HEK293 (cell line): ENCODE measurements around the gene ATOSA.

ENCODE experiments used
- CTCF ChIA-PET: fragments of 350-600 bp; formaldehyde crosslinking; extraction: SDS; loops from one replicate; lab custom pipeline; 2021; ENCODE audit warnings: antibody characterized with exemption; lab: Yijun Ruan, JAX
- POLR2A ChIA-PET: fragments of 300-600 bp; formaldehyde crosslinking; extraction: SDS; loops from one replicate; lab custom pipeline; 2020; ENCODE audit warnings: antibody characterized with exemption, inconsistent platforms; lab: Yijun Ruan, JAX
- H3K27ac ChIP-seq: fragments of 200-500 bp; sonication (Bioruptor generic); 2 replicates; pipeline ENCODE4 v1.5.1; 2014; ENCODE audit warnings: low read depth, low read length, control low read depth, inconsistent platforms; ENCODE audit errors: extremely low read depth
- H3K36me3 ChIP-seq, 2 experiments: fragments of 200-500 bp in 1 of 2; sonication (Bioruptor generic) in 1 of 2; 1 replicate in 1 of 2; 2 replicates in 1 of 2; pipeline ENCODE4 v1.5.1; 2014 to 2017; ENCODE audit warnings: inconsistent platforms in 2 of 2, low read length in 2 of 2; ENCODE audit not compliant: control insufficient read depth in 2 of 2, insufficient read depth in 1 of 2
- H3K4me1 ChIP-seq: fragments of 200-500 bp; sonication (Bioruptor generic); 2 replicates; pipeline ENCODE4 v1.5.1; 2014; ENCODE audit warnings: mild to moderate bottlenecking, low read length, inconsistent platforms; ENCODE audit not compliant: control insufficient read depth, insufficient read depth
- H3K4me3 ChIP-seq: 2 replicates; pipeline ENCODE4 v1.5.1; 2011; ENCODE audit warnings: low read depth, mild to moderate bottlenecking, control low read depth, low read length, moderate library complexity
- H3K9me3 ChIP-seq: fragments of 200-500 bp; sonication (Bioruptor generic); 2 replicates; pipeline ENCODE4 v1.5.1; 2014; ENCODE audit warnings: low read depth, low read length, inconsistent platforms; ENCODE audit not compliant: control insufficient read depth, insufficient read depth
- KLF10 ChIP-seq: fragments of 450-650 bp; IDR thresholded peaks from 2 replicates; pipeline ENCODE4 v1.5.1; 2018; ENCODE audit warnings: missing biosample characterization, mild to moderate bottlenecking, missing genetic modification characterization
- REST ChIP-seq: fragments of 450-650 bp; formaldehyde crosslinking; IDR thresholded peaks from 2 replicates; pipeline ENCODE4 v1.5.1; 2016; ENCODE audit warnings: missing biosample characterization, missing genetic modification characterization
- SP2 ChIP-seq: fragments of 450-650 bp; formaldehyde crosslinking; IDR thresholded peaks from 2 replicates; pipeline ENCODE4 v1.5.1; 2016; ENCODE audit warnings: missing biosample characterization, missing genetic modification characterization
- SP3 ChIP-seq: fragments of 450-650 bp; formaldehyde crosslinking; IDR thresholded peaks from 2 replicates; pipeline ENCODE4 v1.5.1; 2016; ENCODE audit warnings: missing biosample characterization, missing genetic modification characterization
- ZBTB1 ChIP-seq: fragments of 450-650 bp; formaldehyde crosslinking; IDR thresholded peaks from 2 replicates; pipeline ENCODE4 v1.5.1; 2016; ENCODE audit warnings: missing biosample characterization, missing genetic modification characterization
- ZBTB11 ChIP-seq: fragments of 450-650 bp; formaldehyde crosslinking; conservative IDR thresholded peaks from 2 replicates; pipeline ENCODE4 v1.5.1; 2016; ENCODE audit warnings: low read depth, missing biosample characterization, missing genetic modification characterization
- ZBTB8A ChIP-seq: fragments of 450-650 bp; formaldehyde crosslinking; IDR thresholded peaks from 2 replicates; pipeline ENCODE4 v1.5.1; 2016; ENCODE audit warnings: missing biosample characterization, missing genetic modification characterization
- ZNF19 ChIP-seq: fragments of 450-650 bp; formaldehyde crosslinking; IDR thresholded peaks from 2 replicates; pipeline ENCODE4; 2016; ENCODE audit warnings: missing biosample characterization, missing genetic modification characterization, low read depth
- ZNF211 ChIP-seq: fragments of 450-650 bp; formaldehyde crosslinking; IDR thresholded peaks from 2 replicates; pipeline ENCODE4 v1.5.1; 2016; ENCODE audit warnings: low read depth, missing biosample characterization, missing genetic modification characterization
- ZNF394 ChIP-seq: fragments of 450-650 bp; formaldehyde crosslinking; IDR thresholded peaks from 2 replicates; pipeline ENCODE4 v1.5.1; 2016; ENCODE audit warnings: missing biosample characterization, missing genetic modification characterization, mild to moderate bottlenecking, moderate library complexity, borderline replicate concordance
- ZNF561 ChIP-seq: fragments of 450-650 bp; IDR thresholded peaks from 2 replicates; pipeline ENCODE4 v1.5.1; 2018; ENCODE audit warnings: missing biosample characterization, missing genetic modification characterization, borderline replicate concordance
- ZNF596 ChIP-seq: fragments of 450-650 bp; IDR thresholded peaks from 2 replicates; pipeline ENCODE4 v1.5.0; 2018; ENCODE audit warnings: missing biosample characterization, mild to moderate bottlenecking, missing genetic modification characterization, moderate library complexity
- ZNF610 ChIP-seq: fragments of 450-650 bp; formaldehyde crosslinking; IDR thresholded peaks from 2 replicates; pipeline ENCODE4 v1.5.1; 2016; ENCODE audit warnings: missing biosample characterization, missing genetic modification characterization, borderline replicate concordance
- ZNF677 ChIP-seq: fragments of 450-650 bp; IDR thresholded peaks from 2 replicates; pipeline ENCODE4 v1.5.0; 2018; ENCODE audit warnings: missing biosample characterization, mild to moderate bottlenecking, missing genetic modification characterization, moderate library complexity
- ZNF701 ChIP-seq: fragments of 450-650 bp; formaldehyde crosslinking; IDR thresholded peaks from 2 replicates; pipeline ENCODE4 v1.5.1; 2016; ENCODE audit warnings: missing biosample characterization, missing genetic modification characterization
- ZSCAN4 ChIP-seq: fragments of 450-650 bp; formaldehyde crosslinking; IDR thresholded peaks from 2 replicates; pipeline ENCODE4 v1.5.1; 2017; ENCODE audit warnings: missing biosample characterization, missing genetic modification characterization
- TF ChIP-seq, protein P1 (sequence below): fragments of 450-650 bp; formaldehyde crosslinking; IDR thresholded peaks from 2 replicates; pipeline ENCODE4 v1.5.1; 2016; ENCODE audit warnings: missing biosample characterization, missing genetic modification characterization
- TF ChIP-seq, protein P2 (sequence below): fragments of 450-650 bp; formaldehyde crosslinking; IDR thresholded peaks from 2 replicates; pipeline ENCODE4 v1.5.1; 2016; ENCODE audit warnings: missing biosample characterization, missing genetic modification characterization, borderline replicate concordance

The ATOSA gene

DNA sequence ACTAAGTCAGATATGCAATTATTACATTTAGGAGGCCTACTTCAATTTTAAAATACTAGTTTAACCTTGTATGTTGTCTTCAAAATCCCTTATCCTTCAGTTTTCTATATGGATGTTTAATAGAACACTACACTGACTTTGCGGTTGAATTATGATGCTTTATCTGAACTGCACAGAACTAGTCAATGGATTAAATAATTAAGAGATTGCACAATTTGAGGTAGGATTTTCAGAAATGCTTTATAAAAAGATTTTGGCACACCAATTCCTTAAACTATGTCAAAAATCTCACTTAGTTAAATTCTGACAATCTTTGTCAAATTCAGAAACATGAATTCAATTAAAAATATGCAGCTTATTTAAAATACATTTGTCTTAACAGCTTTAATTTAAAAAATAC lies 28.1 kb downstream of the ATOSA start:
- TF ChIP-seq ZNF211 (tag by site-specific recombination): no peak
- TF ChIP-seq ZBTB8A: no peak
- TF ChIP-seq, protein P1, sequence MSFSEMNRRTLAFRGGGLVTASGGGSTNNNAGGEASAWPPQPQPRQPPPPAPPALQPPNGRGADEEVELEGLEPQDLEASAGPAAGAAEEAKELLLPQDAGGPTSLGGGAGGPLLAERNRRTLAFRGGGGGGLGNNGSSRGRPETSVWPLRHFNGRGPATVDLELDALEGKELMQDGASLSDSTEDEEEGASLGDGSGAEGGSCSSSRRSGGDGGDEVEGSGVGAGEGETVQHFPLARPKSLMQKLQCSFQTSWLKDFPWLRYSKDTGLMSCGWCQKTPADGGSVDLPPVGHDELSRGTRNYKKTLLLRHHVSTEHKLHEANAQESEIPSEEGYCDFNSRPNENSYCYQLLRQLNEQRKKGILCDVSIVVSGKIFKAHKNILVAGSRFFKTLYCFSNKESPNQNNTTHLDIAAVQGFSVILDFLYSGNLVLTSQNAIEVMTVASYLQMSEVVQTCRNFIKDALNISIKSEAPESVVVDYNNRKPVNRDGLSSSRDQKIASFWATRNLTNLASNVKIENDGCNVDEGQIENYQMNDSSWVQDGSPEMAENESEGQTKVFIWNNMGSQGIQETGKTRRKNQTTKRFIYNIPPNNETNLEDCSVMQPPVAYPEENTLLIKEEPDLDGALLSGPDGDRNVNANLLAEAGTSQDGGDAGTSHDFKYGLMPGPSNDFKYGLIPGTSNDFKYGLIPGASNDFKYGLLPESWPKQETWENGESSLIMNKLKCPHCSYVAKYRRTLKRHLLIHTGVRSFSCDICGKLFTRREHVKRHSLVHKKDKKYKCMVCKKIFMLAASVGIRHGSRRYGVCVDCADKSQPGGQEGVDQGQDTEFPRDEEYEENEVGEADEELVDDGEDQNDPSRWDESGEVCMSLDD: no peak
- TF ChIP-seq ZBTB1 (tag by site-specific recombination): no peak
- no peak for TF ChIP-seq SP2 (tag by site-specific recombination)
- TF ChIP-seq ZNF394 (tag by site-specific recombination): no peak
- TF ChIP-seq, all 188 proteins: peak for 0
- ChIA-PET CTCF (interaction anchor here (0.5 kb wide), 1 partner anchor 15 kb away, joined by 4 read pairs; no protein-coding TSS in a partner anchor), POLR2A (interaction anchor here (1.7 kb wide), 1 partner anchor 28 kb away, joined by 7 read pairs; the partner anchor contains the start of gene ATOSA)
- Histone ChIP-seq H3K9me3 (no peaks in the 10 kb centered on the region), H3K4me1 (peaks cover 11% of the 10 kb centered on the region; the same call in 1 of the 2 replicates), H3K27ac (no peak overlapping the region), H3K4me3 (no peak overlapping the region), H3K36me3 (no peaks in the 10 kb centered on the region)

GRCh38 chr15:52649686-52650085 lies 29.5 kb downstream of the ATOSA start:
- TF ChIP-seq ZNF596 (tag by site-specific recombination) (no peak), ZNF677 (tag by site-specific recombination) (no peak), ZNF561 (tag by site-specific recombination) (no peak), ZNF701 (tag by site-specific recombination) (no peak), ZNF610 (tag by site-specific recombination) (no peak), ZSCAN4 (tag by site-specific recombination) (no peak), ZBTB11 (tag by site-specific recombination) (no peak), REST (tag by site-specific recombination) (no peak), SP3 (tag by site-specific recombination) (no peak), KLF10 (tag by site-specific recombination) (no peak), ZNF19 (tag by site-specific recombination) (no peak)
- TF ChIP-seq, protein P2, sequence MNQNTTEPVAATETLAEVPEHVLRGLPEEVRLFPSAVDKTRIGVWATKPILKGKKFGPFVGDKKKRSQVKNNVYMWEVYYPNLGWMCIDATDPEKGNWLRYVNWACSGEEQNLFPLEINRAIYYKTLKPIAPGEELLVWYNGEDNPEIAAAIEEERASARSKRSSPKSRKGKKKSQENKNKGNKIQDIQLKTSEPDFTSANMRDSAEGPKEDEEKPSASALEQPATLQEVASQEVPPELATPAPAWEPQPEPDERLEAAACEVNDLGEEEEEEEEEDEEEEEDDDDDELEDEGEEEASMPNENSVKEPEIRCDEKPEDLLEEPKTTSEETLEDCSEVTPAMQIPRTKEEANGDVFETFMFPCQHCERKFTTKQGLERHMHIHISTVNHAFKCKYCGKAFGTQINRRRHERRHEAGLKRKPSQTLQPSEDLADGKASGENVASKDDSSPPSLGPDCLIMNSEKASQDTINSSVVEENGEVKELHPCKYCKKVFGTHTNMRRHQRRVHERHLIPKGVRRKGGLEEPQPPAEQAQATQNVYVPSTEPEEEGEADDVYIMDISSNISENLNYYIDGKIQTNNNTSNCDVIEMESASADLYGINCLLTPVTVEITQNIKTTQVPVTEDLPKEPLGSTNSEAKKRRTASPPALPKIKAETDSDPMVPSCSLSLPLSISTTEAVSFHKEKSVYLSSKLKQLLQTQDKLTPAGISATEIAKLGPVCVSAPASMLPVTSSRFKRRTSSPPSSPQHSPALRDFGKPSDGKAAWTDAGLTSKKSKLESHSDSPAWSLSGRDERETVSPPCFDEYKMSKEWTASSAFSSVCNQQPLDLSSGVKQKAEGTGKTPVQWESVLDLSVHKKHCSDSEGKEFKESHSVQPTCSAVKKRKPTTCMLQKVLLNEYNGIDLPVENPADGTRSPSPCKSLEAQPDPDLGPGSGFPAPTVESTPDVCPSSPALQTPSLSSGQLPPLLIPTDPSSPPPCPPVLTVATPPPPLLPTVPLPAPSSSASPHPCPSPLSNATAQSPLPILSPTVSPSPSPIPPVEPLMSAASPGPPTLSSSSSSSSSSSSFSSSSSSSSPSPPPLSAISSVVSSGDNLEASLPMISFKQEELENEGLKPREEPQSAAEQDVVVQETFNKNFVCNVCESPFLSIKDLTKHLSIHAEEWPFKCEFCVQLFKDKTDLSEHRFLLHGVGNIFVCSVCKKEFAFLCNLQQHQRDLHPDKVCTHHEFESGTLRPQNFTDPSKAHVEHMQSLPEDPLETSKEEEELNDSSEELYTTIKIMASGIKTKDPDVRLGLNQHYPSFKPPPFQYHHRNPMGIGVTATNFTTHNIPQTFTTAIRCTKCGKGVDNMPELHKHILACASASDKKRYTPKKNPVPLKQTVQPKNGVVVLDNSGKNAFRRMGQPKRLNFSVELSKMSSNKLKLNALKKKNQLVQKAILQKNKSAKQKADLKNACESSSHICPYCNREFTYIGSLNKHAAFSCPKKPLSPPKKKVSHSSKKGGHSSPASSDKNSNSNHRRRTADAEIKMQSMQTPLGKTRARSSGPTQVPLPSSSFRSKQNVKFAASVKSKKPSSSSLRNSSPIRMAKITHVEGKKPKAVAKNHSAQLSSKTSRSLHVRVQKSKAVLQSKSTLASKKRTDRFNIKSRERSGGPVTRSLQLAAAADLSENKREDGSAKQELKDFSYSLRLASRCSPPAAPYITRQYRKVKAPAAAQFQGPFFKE (tag by site-specific recombination): no peak
- ChIA-PET POLR2A (no interaction called here), CTCF (no interaction called here)

More at GRCh38 chr15:52649686-52650085, 29.5 kb downstream of the ATOSA start:
- no peaks in the 10 kb centered on the region for H3K9me3 ChIP-seq
- H3K4me1 ChIP-seq: peaks cover 11% of the 10 kb centered on the region; the same call in 1 of the 2 replicates
- H3K36me3 ChIP-seq: no peaks in the 10 kb centered on the region
- no peak overlapping the region for H3K27ac ChIP-seq
- no peak overlapping the region for H3K4me3 ChIP-seq
